ENCODE results near the gene APOL5. TPM values are rescaled to one million over a fixed set of nuclear protein-coding genes. Genes with fewer than 3 reads are reported as not detected.

Gene APOL5
- total and polyA plus RNA-seq, 4 donors, result 0.43 TPM; not detected in 3

GRCh38 chr22:35686298-35686697 is 31.4 kb upstream of the APOL5 start:
- Histone ChIP-seq H3K9me3 (ENCODE audit: control insufficient read depth in 4 of 4, low read length in 3 of 4) (peaks cover 0 to 3% (median 2%) of the 10 kb centered on the region in 4 donors), H3K27me3 (ENCODE audit: control insufficient read depth in 4 of 4, insufficient read depth in 4 of 4, low read length in 3 of 4) (no peaks in the 10 kb centered on the region), H3K27ac (ENCODE audit: low read depth in 1 of 2, low read length in 2 of 2) (no peak overlapping the region), H3K36me3 (ENCODE audit: control insufficient read depth in 4 of 4, insufficient read depth in 3 of 4, low read depth in 1 of 4, low read length in 3 of 4) (no peaks in the 10 kb centered on the region), H3K4me1 (ENCODE audit: control insufficient read depth in 4 of 4, insufficient read depth in 4 of 4, low read length in 3 of 4) (no peaks in the 10 kb centered on the region), H3K4me3 (ENCODE audit: low read depth in 1 of 3, low read length in 3 of 3) (no peak overlapping the region), H3K9ac (ENCODE audit: low read depth in 1 of 2, low read length in 2 of 2) (no peak overlapping the region)
- 91% methylated on average over 4 of the region's 4 CpGs for WGBS
- no peak for DNase-seq (ENCODE audit: low spot score)
- no peak for TF ChIP-seq RXRA (IDR thresholded peaks at IDR 0.05)
- no peak for TF ChIP-seq NR2F2 (IDR thresholded peaks at IDR 0.05)
- TF ChIP-seq RAD21 (IDR thresholded peaks at IDR 0.05), result no peak
- TF ChIP-seq GABPA (IDR thresholded peaks at IDR 0.05 in 1 of 2, conservative IDR thresholded peaks at IDR 0.05 in 1 of 2), result no peak

GRCh38 chr22:35687461-35687860 is 30.2 kb upstream of the APOL5 start:
- TF ChIP-seq JUND (IDR thresholded peaks at IDR 0.05) (no peak), REST (IDR thresholded peaks at IDR 0.05) (no peak), HNF4G (IDR thresholded peaks at IDR 0.05) (no peak), EGR1 (IDR thresholded peaks at IDR 0.05; ENCODE audit: low read depth in 2 of 2) (no peak), GABPA (IDR thresholded peaks at IDR 0.05 in 1 of 2, conservative IDR thresholded peaks at IDR 0.05 in 1 of 2) (no peak), MAX (IDR thresholded peaks at IDR 0.05) (no peak), ZBTB33 (IDR thresholded peaks at IDR 0.05) (no peak), NR2F2 (IDR thresholded peaks at IDR 0.05) (no peak), TAF1 (conservative IDR thresholded peaks at IDR 0.05) (no peak), SP1 (IDR thresholded peaks at IDR 0.05) (no peak)
- no peaks in the 10 kb centered on the region for H3K27me3 ChIP-seq (ENCODE audit: control insufficient read depth in 4 of 4, insufficient read depth in 4 of 4, low read length in 3 of 4)
- WGBS, result 87% methylated on average over 6 of the region's 6 CpGs

More at GRCh38 chr22:35687461-35687860, 30.2 kb upstream of the APOL5 start:
- no peaks in the 10 kb centered on the region for H3K36me3 ChIP-seq (ENCODE audit: control insufficient read depth in 4 of 4, insufficient read depth in 3 of 4, low read depth in 1 of 4, low read length in 3 of 4)
- DNase-seq (ENCODE audit: low spot score), result no peak
- H3K4me1 ChIP-seq (ENCODE audit: control insufficient read depth in 4 of 4, insufficient read depth in 4 of 4, low read length in 3 of 4), result no peaks in the 10 kb centered on the region
- H3K9ac ChIP-seq (ENCODE audit: low read depth in 1 of 2, low read length in 2 of 2), result no peak overlapping the region
- no peak overlapping the region for H3K27ac ChIP-seq (ENCODE audit: low read depth in 1 of 2, low read length in 2 of 2)
- no peaks in the 10 kb centered on the region for H3K9me3 ChIP-seq (ENCODE audit: control insufficient read depth in 4 of 4, low read length in 3 of 4)
- H3K4me3 ChIP-seq (ENCODE audit: low read depth in 1 of 3, low read length in 3 of 3), result no peak overlapping the region
